Left lung (tissue), 10 donors: Measurements from ENCODE around the gene IL16. TPM values are rescaled to one million over a fixed set of nuclear protein-coding genes. Genes with fewer than 3 reads are reported as not detected.
A peak's percentile ranks its signal among the peaks of the same experiment; 100 is the strongest.

ENCODE experiments used
- ATAC-seq: fragments of 200-7000 bp; cut with Tn5 transposase; one replicate; pipeline ENCODE4 v1.9.1; 2020; ENCODE audit warnings: moderate library complexity
- DNase-seq, 4 donors: peaks; one replicate each; pipeline ENCODE4 v3.0.0-alpha.2; 2013 to 2020
- H3K27ac ChIP-seq, 2 donors: fragments of 200-600 bp; sonication (generic) in 1 of 2; one replicate each; pipeline versions ENCODE4 v1.5.0 to v1.8.0; 2020 to 2021
- H3K27me3 ChIP-seq, 2 donors: fragments of 200-600 bp; sonication (generic) in 1 of 2; one replicate each; pipeline versions ENCODE4 v1.5.0 to v1.8.0; 2020 to 2021
- H3K36me3 ChIP-seq, 2 donors: fragments of 200-600 bp; sonication (generic) in 1 of 2; one replicate each; pipeline versions ENCODE4 v1.5.0 to v1.8.0; 2020 to 2021
- H3K4me1 ChIP-seq, 2 donors: fragments of 200-600 bp; one replicate each; pipeline ENCODE4 v1.8.0; 2021
- H3K4me3 ChIP-seq, 2 donors: fragments of 200-600 bp; sonication (generic) in 1 of 2; one replicate each; pipeline versions ENCODE4 v1.5.0 to v1.8.0; 2020 to 2021; ENCODE audit warnings: mild to moderate bottlenecking in 1 of 2
- H3K9me3 ChIP-seq, 2 donors: fragments of 200-600 bp; sonication (generic) in 1 of 2; one replicate each; pipeline versions ENCODE4 v1.5.0 to v1.8.0; 2020 to 2021
- CTCF ChIP-seq, 2 donors: fragments of 200-600 bp; sonication (generic) in 1 of 2; IDR thresholded peaks; one replicate each; pipeline versions ENCODE4 v1.5.0 to v1.8.0; 2021; ENCODE audit warnings: antibody characterized with exemption in 2 of 2
- intact Hi-C, 2 donors: fragments of 100-400 bp; cut with DNase I; formaldehyde crosslinking; loops; one replicate each; pipeline versions ENCODE4 v1.11.2 to v1.14.2; 2022
- polyA plus RNA-seq, 6 donors: library from polyadenylated mRNA; unstranded; fragments of 120-200 nt; gene quantifications; one replicate each; pipeline ENCODE4 v1.2.1, GENCODE V29; 2013; ENCODE audit not compliant: insufficient read length in 6 of 6
- total RNA-seq, 2 donors: library from RNA; stranded (reverse); fragmentation: NEBNext Ultra II Directional; extraction: Animal tissue kit (Norgen Biotek cat#: 25700); gene quantifications; one replicate each; pipeline ENCODE4 v1.2.1, GENCODE V29; 2021
- donor health status: DM: no; HTN: yes; CAD: no.
- donor health status: DM: no; HTN: no; CAD: no.

IL16 gene
- total and polyA plus RNA-seq, 8 donors: 11.4 to 34.3 (median 14.9) TPM

DNA sequence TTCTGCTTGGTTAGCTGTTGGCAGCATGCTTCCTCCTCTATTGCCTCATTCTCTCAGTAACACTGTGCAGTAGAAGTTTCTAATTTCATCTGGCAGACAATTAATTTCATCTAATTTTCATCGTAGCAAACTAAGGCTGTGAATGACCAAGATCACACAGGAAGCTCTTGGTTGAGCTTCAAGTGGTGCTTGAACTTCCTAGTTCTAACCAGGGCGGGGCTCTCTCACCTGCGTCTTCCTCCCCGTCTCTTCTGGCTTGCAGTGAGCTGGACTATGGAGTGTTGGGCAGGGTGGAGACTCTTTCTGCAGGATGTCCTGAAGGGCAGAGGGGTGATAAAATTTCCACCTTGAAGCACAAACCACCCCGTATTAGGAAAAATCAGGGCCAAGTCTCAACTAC is 2.0 kb upstream of the IL16 start:
- no peak overlapping the region for H3K27ac ChIP-seq
- no peak for TF ChIP-seq CTCF (IDR thresholded peaks at IDR 0.05)
- H3K27me3 ChIP-seq: no peaks in the 10 kb centered on the region
- intact Hi-C loops: no loop called here
- H3K36me3 ChIP-seq: no peaks in the 10 kb centered on the region
- H3K9me3 ChIP-seq: no peaks in the 10 kb centered on the region
- DNase-seq (no peak), ATAC-seq (peak; percentile 46)
- no peak overlapping the region for H3K4me3 ChIP-seq
- no peaks in the 10 kb centered on the region for H3K4me1 ChIP-seq

DNA sequence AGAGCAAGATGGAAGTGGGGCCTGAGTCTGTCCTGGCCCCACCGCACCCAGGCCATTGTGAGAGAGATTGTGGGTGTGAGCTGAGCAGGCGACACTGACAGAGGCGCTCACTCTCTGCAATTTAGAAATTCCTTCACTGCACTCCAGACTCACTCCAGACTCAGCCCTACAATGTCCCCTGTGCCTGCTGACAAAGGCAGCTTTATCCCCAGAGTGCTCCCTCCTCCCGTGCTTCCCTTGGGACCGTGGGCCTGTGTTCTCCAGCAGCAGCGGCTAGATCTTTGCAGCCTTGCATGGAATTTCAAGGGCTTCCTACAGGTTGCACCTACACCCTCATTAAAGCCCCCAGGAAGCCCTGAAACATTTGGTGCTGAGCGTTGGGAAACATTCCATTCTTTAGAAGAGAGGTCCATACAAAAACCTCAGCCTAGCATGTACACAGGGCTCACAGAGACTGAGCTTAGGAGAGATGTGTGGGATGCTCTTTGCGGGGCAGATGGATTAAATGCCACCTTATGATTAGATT is 1.3 kb upstream of the IL16 start:
- H3K27ac ChIP-seq: no peak overlapping the region
- DNase-seq: no peak

DNA sequence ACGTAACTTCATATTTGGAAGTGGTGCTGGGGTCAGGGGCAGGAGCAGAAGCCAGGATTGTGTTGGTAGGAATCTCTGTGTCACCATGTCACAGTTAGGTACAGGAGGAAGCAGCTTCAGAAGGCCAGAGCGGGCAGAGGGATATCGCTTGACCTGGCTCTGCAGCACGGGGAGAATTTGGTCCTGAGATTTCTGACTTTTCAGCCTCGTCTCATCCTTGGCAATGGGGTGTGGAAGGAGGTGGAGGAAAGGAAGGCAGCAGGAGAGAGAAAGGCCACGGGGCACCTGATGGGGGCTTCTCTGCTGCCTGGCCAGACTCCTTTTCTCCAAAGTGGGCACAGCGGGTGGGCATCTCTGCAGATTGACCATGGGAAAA is 564 bp downstream of the IL16 start:
- ATAC-seq: no peak
- Histone ChIP-seq H3K36me3 (no peaks in the 10 kb centered on the region), H3K27me3 (no peaks in the 10 kb centered on the region), H3K4me3 (no peak overlapping the region), H3K27ac (no peak overlapping the region), H3K9me3 (no peaks in the 10 kb centered on the region), H3K4me1 (no peaks in the 10 kb centered on the region)
- TF ChIP-seq CTCF (IDR thresholded peaks at IDR 0.05): no peak
- no peak for DNase-seq
- intact Hi-C loops: no loop called here

More for the DNA sequence above, 1.3 kb upstream of the IL16 start:
- ATAC-seq: no peak
- intact Hi-C loops: no loop called here
- Histone ChIP-seq H3K4me1 (no peaks in the 10 kb centered on the region), H3K27me3 (no peaks in the 10 kb centered on the region), H3K36me3 (no peaks in the 10 kb centered on the region), H3K4me3 (no peak overlapping the region), H3K9me3 (no peaks in the 10 kb centered on the region)
- no peak for TF ChIP-seq CTCF (IDR thresholded peaks at IDR 0.05)

DNA sequence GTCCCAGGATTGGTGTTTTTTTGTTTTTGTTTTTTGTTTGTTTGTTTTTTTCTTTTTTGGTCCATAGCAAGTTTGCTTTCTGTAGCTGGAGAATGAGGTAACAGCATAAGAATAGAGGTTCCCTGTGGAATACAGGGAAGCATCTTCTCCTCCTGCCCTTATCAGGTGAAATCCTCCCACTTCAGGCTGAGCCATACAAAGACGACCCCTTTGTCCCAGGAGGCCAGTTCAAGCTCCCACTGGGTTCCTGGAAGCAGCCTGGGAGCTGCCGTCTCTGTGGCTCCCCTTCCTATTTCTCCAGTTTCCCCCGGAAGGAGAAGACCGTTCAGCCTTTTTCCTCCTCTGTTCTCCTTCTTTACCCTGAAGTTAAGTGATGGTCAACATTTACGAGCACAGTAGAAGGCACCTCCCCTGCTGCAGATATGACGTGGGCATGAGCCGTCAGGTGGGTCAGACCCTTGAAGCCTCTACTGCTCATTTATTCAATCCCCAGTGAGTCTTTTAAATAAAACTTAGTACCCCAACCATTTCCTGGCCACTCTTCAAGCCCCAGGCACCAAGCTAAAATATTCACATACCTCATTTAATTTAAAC is 1.1 kb downstream of the IL16 start:
- Histone ChIP-seq H3K27ac (no peak overlapping the region), H3K36me3 (no peaks in the 10 kb centered on the region), H3K4me3 (no peak overlapping the region), H3K9me3 (no peaks in the 10 kb centered on the region), H3K27me3 (no peaks in the 10 kb centered on the region), H3K4me1 (no peaks in the 10 kb centered on the region)
- no peak for TF ChIP-seq CTCF (IDR thresholded peaks at IDR 0.05)
- ATAC-seq: no peak
- no peak for DNase-seq
- intact Hi-C loops: no loop called here

- Histone ChIP-seq H3K27me3 (no peaks in the 10 kb centered on the region), H3K4me3 (no peak overlapping the region), H3K27ac (no peak overlapping the region), H3K9me3 (no peaks in the 10 kb centered on the region), H3K36me3 (no peaks in the 10 kb centered on the region), H3K4me1 (no peaks in the 10 kb centered on the region)
- no peak for DNase-seq
- ATAC-seq: no peak
- no peak for TF ChIP-seq CTCF (IDR thresholded peaks at IDR 0.05)
- intact Hi-C loops: no loop called here
These were observed 2.5 kb downstream of the IL16 start for GRCh38 chr15:81199031-81199779.
